ENCODE data around the gene TRIM28.

TRIM28 gene

GRCh38 chr19:58579473-58580142 is 35.7 kb downstream of the TRIM28 start:
- no peak for DNase-seq (ENCODE audit: low spot score)

- peak; percentile 75 for DNase-seq (ENCODE audit: low spot score)
These were observed 37.6 kb downstream of the TRIM28 start for GRCh38 chr19:58581227-58582141.

- no peak for DNase-seq (ENCODE audit: low spot score)
These were observed 39.1 kb downstream of the TRIM28 start for GRCh38 chr19:58582985-58583384.

GRCh38 chr19:58584498-58585441 is 40.9 kb downstream of the TRIM28 start:
- DNase-seq (ENCODE audit: low spot score) = no peak

DNA sequence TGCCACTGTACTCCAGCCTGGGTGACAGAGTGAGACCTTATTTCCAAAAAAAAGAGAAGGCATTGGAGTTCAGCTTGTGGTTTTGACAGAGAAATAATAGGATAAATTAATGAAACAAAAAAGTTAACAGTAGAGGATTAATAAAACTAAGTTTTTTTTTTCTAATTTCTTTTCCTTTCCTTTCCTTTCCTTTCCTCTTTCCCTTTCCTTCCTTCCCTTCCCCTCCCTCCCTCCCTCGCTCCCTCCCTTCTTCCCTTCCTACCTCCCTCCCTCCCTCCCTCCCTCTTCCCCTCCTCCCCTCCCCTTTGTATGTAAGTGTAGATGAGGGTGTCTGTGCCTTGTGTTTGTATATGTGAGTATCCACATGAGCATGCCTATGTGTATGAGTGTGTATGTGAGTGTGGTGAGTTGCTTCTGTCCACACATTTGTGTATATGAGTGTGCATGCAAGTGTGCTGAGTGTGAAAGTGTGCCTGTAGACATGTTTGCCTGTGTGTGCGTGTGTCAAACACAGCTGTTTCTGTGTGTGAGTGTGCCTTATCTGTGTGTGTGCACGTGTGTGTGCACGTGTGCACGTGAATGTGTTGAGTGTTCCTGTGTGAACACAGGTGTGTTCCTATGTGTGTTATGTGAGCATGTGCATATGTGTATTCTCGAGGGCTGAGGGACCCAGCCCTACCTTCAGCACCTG is 41.7 kb downstream of the TRIM28 start:
- DNase-seq (ENCODE audit: low spot score) = no peak

GRCh38 chr19:58586133-58586765 is 42.4 kb downstream of the TRIM28 start:
- DNase-seq (ENCODE audit: low spot score) = no peak

Measured in pons (tissue), 1 donor.